HG02588 (cell line): Measurements from ENCODE around the gene ANKRD29.
"Not testable (repeated sequence)": the region's sequence is repeated elsewhere in the genome, so short reads cannot be mapped to it uniquely, and the experiment has no call there.

Experiments used
- ATAC-seq: cut with Tn5 transposase; IDR thresholded peaks from one replicate; pipeline ENCODE4 v1.9.1; 2021; ENCODE audit warnings: mild to moderate bottlenecking, moderate library complexity; ENCODE audit not compliant: unreplicated experiment

Gene ANKRD29

GRCh38 chr18:23585007-23585871 lies 77.5 kb downstream of the ANKRD29 start:
- ATAC-seq, result no peak

- ATAC-seq, result no peak
Measured at GRCh38 chr18:23584019-23584983, 78.4 kb downstream of the ANKRD29 start.

GRCh38 chr18:23583071-23583865 lies 79.4 kb downstream of the ANKRD29 start:
- ATAC-seq, result no peak

- ATAC-seq, result no peak
Measured at GRCh38 chr18:23580677-23581367, 81.9 kb downstream of the ANKRD29 start.

GRCh38 chr18:23578891-23579653 lies 83.6 kb downstream of the ANKRD29 start:
- ATAC-seq, result no peak

- no peak for ATAC-seq
Measured at GRCh38 chr18:23578067-23578701, 84.5 kb downstream of the ANKRD29 start.

- ATAC-seq, result not testable (repeated sequence)
Measured at GRCh38 chr18:23577521-23577920, 85.2 kb downstream of the ANKRD29 start.

- no peak for ATAC-seq
Measured at GRCh38 chr18:23575309-23575651, 87.4 kb downstream of the ANKRD29 start.

GRCh38 chr18:23574611-23575308 lies 88.0 kb downstream of the ANKRD29 start:
- ATAC-seq, result no peak

- ATAC-seq, result no peak
Measured at GRCh38 chr18:23573626-23574431, 88.9 kb downstream of the ANKRD29 start.

- no peak for ATAC-seq
Measured at GRCh38 chr18:23573020-23573419, 89.7 kb downstream of the ANKRD29 start.

GRCh38 chr18:23572570-23572969 lies 90.1 kb downstream of the ANKRD29 start:
- ATAC-seq, result no peak

GRCh38 chr18:23572012-23572411 lies 90.7 kb downstream of the ANKRD29 start:
- no peak for ATAC-seq

GRCh38 chr18:23570912-23571504 lies 91.7 kb downstream of the ANKRD29 start:
- no peak for ATAC-seq

GRCh38 chr18:23569299-23570063 lies 93.2 kb downstream of the ANKRD29 start:
- ATAC-seq, result no peak

GRCh38 chr18:23568281-23569138 lies 94.2 kb downstream of the ANKRD29 start:
- ATAC-seq, result no peak
